Keratinocyte (primary cell): Measurements from ENCODE around the gene AHRR. TPM values are rescaled to one million over a fixed set of nuclear protein-coding genes. Genes with fewer than 3 reads are reported as not detected.

Experiments
- DNase-seq: peaks from one replicate; pipeline ENCODE4 v3.0.0-alpha.2; 2011; ENCODE audit warnings: low read depth, missing footprints, low spot score
- FAIRE-seq: peaks from 2 replicates; lab custom pipeline; 2011; peaks lifted over from hg19 to GRCh38; lab: Jason Lieb, UNC
- H2AFZ ChIP-seq: 2 replicates; pipeline ENCODE4 v1.6.0; 2012; ENCODE audit warnings: low read length, control low read depth, inconsistent platforms; ENCODE audit not compliant: control insufficient read depth
- H3K27ac ChIP-seq: 2 replicates; pipeline ENCODE4 v1.5.1; 2011; ENCODE audit warnings: low read length; ENCODE audit not compliant: control insufficient read depth, insufficient read depth
- H3K27me3 ChIP-seq: 3 replicates; pipeline ENCODE4 v1.6.0; 2011; ENCODE audit warnings: low read length; ENCODE audit not compliant: control insufficient read depth, insufficient read depth; ENCODE audit errors: extremely low read depth
- H3K36me3 ChIP-seq, 2 experiments: 2 replicates in 1 of 2; 3 replicates in 1 of 2; pipeline ENCODE4 v1.5.1; 2011; ENCODE audit warnings: low read length in 2 of 2, mild to moderate bottlenecking in 1 of 2; ENCODE audit not compliant: control insufficient read depth in 2 of 2, insufficient read depth in 2 of 2; ENCODE audit errors: extremely low read depth in 1 of 2
- H3K4me1 ChIP-seq: 3 replicates; pipeline ENCODE4 v1.5.1; 2011; ENCODE audit warnings: low read length; ENCODE audit not compliant: control insufficient read depth, insufficient read depth; ENCODE audit errors: extremely low read depth
- H3K4me2 ChIP-seq: 3 replicates; pipeline ENCODE4 v1.6.0; 2011; ENCODE audit warnings: low read depth, low read length; ENCODE audit not compliant: control insufficient read depth, insufficient read depth; ENCODE audit errors: extremely low read depth
- H3K4me3 ChIP-seq, 3 experiments: fragments of 200-600 bp in 1 of 3; sonication (generic) in 1 of 3; 2 replicates in 2 of 3; 3 replicates in 1 of 3; pipeline ENCODE4 v1.5.1; 2011 to 2016; ENCODE audit warnings: low read length in 3 of 3, mild to moderate bottlenecking in 3 of 3, control low read depth in 2 of 3, inconsistent platforms in 1 of 3, low read depth in 1 of 3, mixed read lengths in 1 of 3, mixed run types in 1 of 3, moderate library complexity in 1 of 3; ENCODE audit not compliant: control insufficient read depth in 2 of 3, insufficient read depth in 2 of 3; ENCODE audit errors: extremely low read depth in 1 of 3
- H3K79me2 ChIP-seq: 2 replicates; pipeline ENCODE4 v1.6.0; 2012; ENCODE audit warnings: low read length; ENCODE audit not compliant: control insufficient read depth, insufficient read depth
- H3K9ac ChIP-seq: 3 replicates; pipeline ENCODE4 v1.6.0; 2011; ENCODE audit warnings: low read length; ENCODE audit not compliant: control insufficient read depth, insufficient read depth; ENCODE audit errors: extremely low read depth
- H3K9me1 ChIP-seq: 3 replicates; pipeline ENCODE4 v1.6.0; 2011; ENCODE audit warnings: low read length; ENCODE audit not compliant: control insufficient read depth, insufficient read depth; ENCODE audit errors: extremely low read depth
- H3K9me3 ChIP-seq: 2 replicates; pipeline ENCODE4 v1.5.1; 2012; ENCODE audit warnings: low read depth, low read length; ENCODE audit not compliant: control insufficient read depth
- H4K20me1 ChIP-seq: 3 replicates; pipeline ENCODE4 v1.6.0; 2011; ENCODE audit warnings: low read length; ENCODE audit not compliant: control insufficient read depth, insufficient read depth; ENCODE audit errors: extremely low read depth
- EZH2 ChIP-seq: IDR thresholded peaks from one replicate; pipeline ENCODE4 v1.6.1; 2012; ENCODE audit warnings: inconsistent platforms, mild to moderate bottlenecking, low read length, moderate library complexity
- dilution Hi-C: fragments of 300-500 bp; cut with MboI; formaldehyde crosslinking; loops from one replicate; pipeline ENCODE4 v1.7.0; 2020; ENCODE audit warnings: low sequenced_read_pairs; ENCODE audit not compliant: extremely low pct_ligation_motif_present
- polyA plus RNA-seq, 5 experiments: library from polyadenylated mRNA; depleted of rRNA in 3 of 5; stranded (reverse) in 3 of 5; stranded (forward) in 1 of 5; unstranded in 1 of 5; fragments of >200 nt; gene quantifications; 1 replicate in 1 of 5; 2 replicates in 3 of 5; 3 replicates in 1 of 5; pipeline versions ENCODE4 v1.2.1 to v1.2.3, GENCODE V29; 2011 to 2012; ENCODE audit warnings: missing spikeins in 2 of 5, low read depth in 1 of 5, low replicate concordance in 1 of 5
- TF ChIP-seq, protein P1 (sequence below), 3 experiments: IDR thresholded peaks in 1 of 3; conservative IDR thresholded peaks in 1 of 3; optimal IDR thresholded peaks in 1 of 3; 2 replicates in 2 of 3; 3 replicates in 1 of 3; pipeline versions ENCODE3 to v1.5.1; 2011; ENCODE audit warnings: low read length in 3 of 3, mild to moderate bottlenecking in 3 of 3, moderate library complexity in 2 of 3, control low read depth in 1 of 3, inconsistent platforms in 1 of 3; ENCODE audit not compliant: insufficient read depth in 2 of 3; ENCODE audit errors: extremely low read depth in 1 of 3

Gene AHRR
- polyA plus RNA-seq, 1 donor (not counting 4 experiments of a cell fraction or from before 2014, with no cell fraction given), result 0.24 TPM

DNA sequence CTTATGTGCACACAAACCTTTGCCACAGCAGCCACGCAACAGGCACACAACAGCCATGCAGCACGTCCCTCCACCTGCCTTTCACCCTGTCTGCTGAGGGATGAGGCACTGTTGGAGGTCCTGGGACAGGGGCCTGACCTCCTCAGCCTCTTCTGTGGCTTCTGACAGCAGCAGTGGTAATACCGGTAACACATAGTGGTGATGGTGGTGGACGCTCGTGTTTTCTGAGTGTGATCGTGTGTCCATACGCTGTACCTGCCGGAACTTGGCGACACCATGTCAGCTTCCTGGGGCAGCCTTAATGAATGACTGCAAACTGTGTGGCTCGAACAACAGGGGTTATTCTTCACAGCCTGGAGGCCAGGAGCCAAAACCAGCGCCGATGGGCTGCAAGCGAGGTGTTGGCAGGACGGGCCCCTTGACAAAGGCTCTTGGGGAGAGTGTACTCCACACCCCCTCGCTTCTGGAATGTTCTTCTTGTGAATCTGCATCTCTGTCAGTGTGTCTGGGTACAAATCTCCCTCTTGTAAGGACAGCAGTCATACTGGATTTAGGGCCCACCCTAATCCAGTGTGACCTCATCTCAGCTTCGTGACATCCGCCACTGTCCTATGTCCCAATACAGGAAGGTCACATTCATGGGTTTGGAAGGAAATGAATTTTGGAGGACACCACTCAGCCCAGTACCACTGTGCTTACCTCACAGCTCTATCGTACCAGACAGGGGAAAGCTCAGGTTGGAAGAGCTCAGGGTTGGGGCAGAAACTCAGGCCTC is 66.2 kb downstream of the AHRR start:
- Histone ChIP-seq H3K27ac (no peak overlapping the region), H3K4me3 (no peak overlapping the region), H4K20me1 (no peaks in the 10 kb centered on the region), H3K9ac (no peak overlapping the region), H3K79me2 (no peaks in the 10 kb centered on the region), H3K27me3 (peaks cover 9% of the 10 kb centered on the region), H3K4me1 (peaks cover 2% of the 10 kb centered on the region), H2AFZ (no peak overlapping the region), H3K36me3 (no peaks in the 10 kb centered on the region), H3K9me3 (no peaks in the 10 kb centered on the region), H3K9me1 (no peaks in the 10 kb centered on the region), H3K4me2 (no peak overlapping the region)
- no peak for TF ChIP-seq EZH2
- TF ChIP-seq, protein P1, sequence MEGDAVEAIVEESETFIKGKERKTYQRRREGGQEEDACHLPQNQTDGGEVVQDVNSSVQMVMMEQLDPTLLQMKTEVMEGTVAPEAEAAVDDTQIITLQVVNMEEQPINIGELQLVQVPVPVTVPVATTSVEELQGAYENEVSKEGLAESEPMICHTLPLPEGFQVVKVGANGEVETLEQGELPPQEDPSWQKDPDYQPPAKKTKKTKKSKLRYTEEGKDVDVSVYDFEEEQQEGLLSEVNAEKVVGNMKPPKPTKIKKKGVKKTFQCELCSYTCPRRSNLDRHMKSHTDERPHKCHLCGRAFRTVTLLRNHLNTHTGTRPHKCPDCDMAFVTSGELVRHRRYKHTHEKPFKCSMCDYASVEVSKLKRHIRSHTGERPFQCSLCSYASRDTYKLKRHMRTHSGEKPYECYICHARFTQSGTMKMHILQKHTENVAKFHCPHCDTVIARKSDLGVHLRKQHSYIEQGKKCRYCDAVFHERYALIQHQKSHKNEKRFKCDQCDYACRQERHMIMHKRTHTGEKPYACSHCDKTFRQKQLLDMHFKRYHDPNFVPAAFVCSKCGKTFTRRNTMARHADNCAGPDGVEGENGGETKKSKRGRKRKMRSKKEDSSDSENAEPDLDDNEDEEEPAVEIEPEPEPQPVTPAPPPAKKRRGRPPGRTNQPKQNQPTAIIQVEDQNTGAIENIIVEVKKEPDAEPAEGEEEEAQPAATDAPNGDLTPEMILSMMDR (optimal IDR thresholded peaks at IDR 0.05 in 1 of 3, IDR thresholded peaks at IDR 0.05 in 1 of 3, conservative IDR thresholded peaks at IDR 0.05 in 1 of 3; ENCODE audit: extremely low read depth in 1 of 3, insufficient read depth in 2 of 3, low read length in 3 of 3), result no peak
- FAIRE-seq (no peak), DNase-seq (no peak)
- dilution Hi-C loops, result no loop called here

DNA sequence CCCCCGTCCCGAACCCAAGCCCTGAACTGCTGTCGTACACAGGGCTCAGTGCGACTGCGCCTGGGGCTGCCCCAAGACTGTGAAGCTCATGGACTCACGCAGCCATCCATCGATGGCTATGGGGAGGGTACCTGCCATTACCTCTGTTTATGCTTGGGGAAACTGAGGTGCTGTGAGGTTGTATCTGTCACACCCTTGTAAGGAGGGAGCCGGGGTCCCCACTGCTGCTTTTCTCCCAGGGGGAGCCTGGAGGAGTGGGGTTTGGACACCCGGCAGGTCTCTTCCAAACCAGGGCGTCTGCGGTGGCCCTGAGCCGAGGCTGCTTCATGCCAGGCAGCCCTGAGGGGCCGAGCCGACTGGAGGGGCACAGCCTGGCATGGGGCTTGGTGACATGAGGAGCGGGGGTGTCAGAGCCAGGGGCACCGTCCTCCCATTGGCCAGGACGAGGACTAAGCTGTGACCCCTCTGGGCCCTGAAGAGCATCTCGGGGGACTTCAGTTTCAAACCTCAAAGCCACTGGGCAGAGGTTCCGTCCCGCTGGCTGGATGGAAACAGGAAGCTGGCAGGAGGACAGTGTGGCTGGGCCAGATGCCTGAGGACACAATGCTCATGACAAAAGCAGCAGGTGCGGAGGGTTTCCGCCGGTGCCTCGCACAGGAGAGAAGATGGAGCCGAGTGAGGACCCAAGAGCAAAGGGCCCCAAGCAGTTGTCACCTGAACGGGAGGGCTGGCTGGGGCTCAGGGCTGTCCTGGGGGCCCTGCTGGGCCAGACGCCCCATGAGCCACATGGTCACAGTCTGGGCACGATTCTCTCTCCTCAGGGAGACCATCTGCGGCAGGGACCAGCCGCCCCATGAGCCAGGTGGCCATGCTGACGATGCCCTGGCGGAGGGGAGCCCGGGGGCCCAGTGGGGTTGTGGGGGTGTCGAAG is 67.0 kb downstream of the AHRR start:
- DNase-seq (no peak), FAIRE-seq (no peak)
- no peak overlapping the region for H3K4me3 ChIP-seq
- no peaks in the 10 kb centered on the region for H3K79me2 ChIP-seq
- TF ChIP-seq, protein P1 (optimal IDR thresholded peaks at IDR 0.05 in 1 of 3, IDR thresholded peaks at IDR 0.05 in 1 of 3, conservative IDR thresholded peaks at IDR 0.05 in 1 of 3; ENCODE audit: extremely low read depth in 1 of 3, insufficient read depth in 2 of 3, low read length in 3 of 3), result no peak
- no peak for TF ChIP-seq EZH2
- no peaks in the 10 kb centered on the region for H3K36me3 ChIP-seq
- no peak overlapping the region for H3K9ac ChIP-seq
- dilution Hi-C loops, result no loop called here
- H3K9me1 ChIP-seq, result no peaks in the 10 kb centered on the region
- H2AFZ ChIP-seq, result no peak overlapping the region
- H3K27me3 ChIP-seq, result peaks cover 16% of the 10 kb centered on the region
- H3K9me3 ChIP-seq, result no peaks in the 10 kb centered on the region
- H3K4me1 ChIP-seq, result peaks cover 2% of the 10 kb centered on the region
- no peak overlapping the region for H3K4me2 ChIP-seq
- H4K20me1 ChIP-seq, result no peaks in the 10 kb centered on the region
- H3K27ac ChIP-seq, result no peak overlapping the region
